Hepatocyte (in vitro differentiated cells): ENCODE measurements around the gene KRTDAP.

Source experiments
- EZH2 ChIP-seq: fragments of 200-600 bp; sonication (generic); IDR thresholded peaks from 2 replicates; pipeline ENCODE4 v1.6.1; 2016; ENCODE audit warnings: antibody characterized with exemption, mild to moderate bottlenecking, borderline replicate concordance
- EZH2phosphoT487 ChIP-seq: fragments of 200-600 bp; sonication (generic); IDR thresholded peaks from one replicate; pipeline ENCODE4 v1.6.1; 2018; ENCODE audit warnings: antibody characterized with exemption, mild to moderate bottlenecking, low read depth, moderate library complexity; ENCODE audit not compliant: unreplicated experiment, severe bottlenecking
- TF ChIP-seq, protein P1 (sequence below): fragments of 200-600 bp; sonication (generic); IDR thresholded peaks from 2 replicates; pipeline ENCODE4 v1.5.1; 2016; ENCODE audit warnings: antibody characterized with exemption, mild to moderate bottlenecking; ENCODE audit not compliant: poor library complexity

GRCh38 chr19:35525873-35526272, 35.6 kb upstream of the KRTDAP start:
- TF ChIP-seq, protein P1, sequence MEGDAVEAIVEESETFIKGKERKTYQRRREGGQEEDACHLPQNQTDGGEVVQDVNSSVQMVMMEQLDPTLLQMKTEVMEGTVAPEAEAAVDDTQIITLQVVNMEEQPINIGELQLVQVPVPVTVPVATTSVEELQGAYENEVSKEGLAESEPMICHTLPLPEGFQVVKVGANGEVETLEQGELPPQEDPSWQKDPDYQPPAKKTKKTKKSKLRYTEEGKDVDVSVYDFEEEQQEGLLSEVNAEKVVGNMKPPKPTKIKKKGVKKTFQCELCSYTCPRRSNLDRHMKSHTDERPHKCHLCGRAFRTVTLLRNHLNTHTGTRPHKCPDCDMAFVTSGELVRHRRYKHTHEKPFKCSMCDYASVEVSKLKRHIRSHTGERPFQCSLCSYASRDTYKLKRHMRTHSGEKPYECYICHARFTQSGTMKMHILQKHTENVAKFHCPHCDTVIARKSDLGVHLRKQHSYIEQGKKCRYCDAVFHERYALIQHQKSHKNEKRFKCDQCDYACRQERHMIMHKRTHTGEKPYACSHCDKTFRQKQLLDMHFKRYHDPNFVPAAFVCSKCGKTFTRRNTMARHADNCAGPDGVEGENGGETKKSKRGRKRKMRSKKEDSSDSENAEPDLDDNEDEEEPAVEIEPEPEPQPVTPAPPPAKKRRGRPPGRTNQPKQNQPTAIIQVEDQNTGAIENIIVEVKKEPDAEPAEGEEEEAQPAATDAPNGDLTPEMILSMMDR, result no peak
- TF ChIP-seq EZH2 (no peak), EZH2phosphoT487 (no peak)
